ENCODE measurements around the gene BLM.
A peak's percentile ranks its signal among the peaks of the same experiment; 100 is the strongest.

Gene BLM

GRCh38 chr15:90857883-90858443 lies 140.8 kb downstream of the BLM start:
- no peak for TF ChIP-seq CTCF (conservative IDR thresholded peaks at IDR 0.05)
- H3K27ac ChIP-seq = no peak overlapping the region

DNA sequence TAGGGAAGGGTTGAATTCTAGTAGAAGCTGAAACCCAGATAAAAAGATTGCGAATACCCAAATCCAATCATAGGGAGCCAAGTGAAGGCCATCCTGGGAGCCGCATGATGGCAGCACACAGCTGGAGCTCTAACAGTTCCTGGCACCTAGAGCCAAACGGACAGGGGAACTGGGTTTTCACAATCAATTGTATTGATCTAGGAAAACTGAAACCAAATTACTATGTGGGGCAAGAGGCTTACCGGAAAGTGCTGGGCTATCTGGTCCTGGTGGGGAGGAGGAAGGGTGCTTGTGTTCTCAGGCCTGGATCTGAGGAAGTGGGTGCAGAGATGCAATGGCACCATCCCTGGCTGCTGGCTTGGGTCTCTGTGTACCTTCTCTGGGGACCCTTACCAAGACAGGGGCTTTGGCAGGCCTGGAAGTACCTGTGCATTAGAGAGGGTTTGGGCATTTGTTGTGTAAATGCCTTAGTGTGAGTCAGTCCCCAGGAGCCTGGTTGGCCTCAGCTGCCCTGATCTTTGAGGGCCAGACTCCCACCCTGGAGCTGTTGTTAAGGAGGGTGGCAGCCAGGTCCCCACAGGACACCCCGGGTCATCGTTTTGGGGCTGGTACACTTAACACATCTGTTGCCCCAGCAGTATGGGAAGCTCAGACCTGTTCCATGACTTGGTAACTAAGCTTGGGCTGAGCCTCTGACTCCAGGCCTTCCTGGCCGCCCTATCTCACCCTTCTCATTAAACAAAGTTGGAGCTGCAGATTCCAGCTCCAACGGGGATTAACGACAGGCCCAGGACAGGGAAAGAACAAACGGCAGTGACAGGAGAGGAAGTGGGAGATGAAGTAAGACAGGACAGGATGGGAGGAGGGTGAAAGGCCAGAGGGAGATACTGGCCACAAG lies 142.3 kb downstream of the BLM start:
- TF ChIP-seq CTCF (conservative IDR thresholded peaks at IDR 0.05) = no peak
- peak overlapping the region; percentile 84 for H3K27ac ChIP-seq

GRCh38 chr15:90860450-90860849 lies 143.3 kb downstream of the BLM start:
- H3K27ac ChIP-seq = peak overlapping the region; percentile 84

GRCh38 chr15:90860942-90861675 lies 144.0 kb downstream of the BLM start:
- peak overlapping the region; percentile 84 for H3K27ac ChIP-seq
- TF ChIP-seq CTCF (conservative IDR thresholded peaks at IDR 0.05) = no peak

More at GRCh38 chr15:90860450-90860849, 143.3 kb downstream of the BLM start:
- no peak for TF ChIP-seq CTCF (conservative IDR thresholded peaks at IDR 0.05)

- no peak for TF ChIP-seq CTCF (conservative IDR thresholded peaks at IDR 0.05)
- H3K27ac ChIP-seq = peak overlapping the region; percentile 84
Measured at GRCh38 chr15:90862487-90862886, 145.3 kb downstream of the BLM start.

- TF ChIP-seq CTCF (conservative IDR thresholded peaks at IDR 0.05) = no peak
- peak overlapping the region; percentile 84 for H3K27ac ChIP-seq
Measured at GRCh38 chr15:90862964-90863778, 146.0 kb downstream of the BLM start.

Measured in VCaP (cell line).